Non-pigmented ciliary epithelial cell (primary cell): ENCODE measurements around the gene COL6A1.
"Not testable (repeated sequence)": the region's sequence is repeated elsewhere in the genome, so short reads cannot be mapped to it uniquely, and the experiment has no call there.

Experiments
- DNase-seq: peaks from one replicate; pipeline ENCODE4 v3.0.0-alpha.2; 2010; ENCODE audit warnings: low read depth

COL6A1 gene

DNA sequence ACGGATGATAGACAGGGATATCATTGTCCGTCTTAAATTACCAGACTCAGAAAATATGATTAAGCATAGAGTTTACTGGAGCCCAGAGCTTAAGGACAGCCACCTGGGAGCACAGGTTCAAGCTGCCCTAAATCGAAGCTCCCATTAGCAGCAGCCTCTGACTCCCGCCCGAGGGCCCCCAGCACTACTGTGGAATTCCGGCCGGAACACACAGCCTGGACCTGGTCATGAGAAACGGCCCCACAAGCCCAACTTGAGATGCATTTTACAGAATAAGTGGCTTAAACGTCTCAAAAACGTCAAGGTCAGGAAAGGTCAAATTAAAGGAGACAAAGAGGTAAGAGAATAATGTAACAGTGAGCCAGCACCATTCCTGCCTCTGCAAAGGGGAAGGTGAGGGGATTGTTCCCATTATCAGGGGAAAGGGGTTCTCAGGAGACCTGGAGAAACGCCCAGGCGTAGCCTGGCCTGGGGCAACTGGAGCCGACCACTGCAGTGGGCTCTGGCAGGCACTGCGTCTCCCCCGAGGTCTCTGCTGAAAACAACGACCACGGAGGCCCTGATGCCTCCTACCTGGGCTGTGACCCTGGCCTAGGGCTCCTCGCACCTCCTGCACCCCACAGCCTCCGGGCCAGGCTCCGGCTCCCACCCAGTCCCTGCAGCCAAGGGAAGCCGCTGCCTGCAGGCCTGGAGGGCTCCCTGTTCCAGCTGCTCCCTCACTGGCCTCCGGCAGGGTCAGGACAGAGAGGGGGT is 11.5 kb upstream of the COL6A1 start:
- DNase-seq: no peak

GRCh38 chr21:45970674-45971615 is 10.6 kb upstream of the COL6A1 start:
- DNase-seq: no peak

DNA sequence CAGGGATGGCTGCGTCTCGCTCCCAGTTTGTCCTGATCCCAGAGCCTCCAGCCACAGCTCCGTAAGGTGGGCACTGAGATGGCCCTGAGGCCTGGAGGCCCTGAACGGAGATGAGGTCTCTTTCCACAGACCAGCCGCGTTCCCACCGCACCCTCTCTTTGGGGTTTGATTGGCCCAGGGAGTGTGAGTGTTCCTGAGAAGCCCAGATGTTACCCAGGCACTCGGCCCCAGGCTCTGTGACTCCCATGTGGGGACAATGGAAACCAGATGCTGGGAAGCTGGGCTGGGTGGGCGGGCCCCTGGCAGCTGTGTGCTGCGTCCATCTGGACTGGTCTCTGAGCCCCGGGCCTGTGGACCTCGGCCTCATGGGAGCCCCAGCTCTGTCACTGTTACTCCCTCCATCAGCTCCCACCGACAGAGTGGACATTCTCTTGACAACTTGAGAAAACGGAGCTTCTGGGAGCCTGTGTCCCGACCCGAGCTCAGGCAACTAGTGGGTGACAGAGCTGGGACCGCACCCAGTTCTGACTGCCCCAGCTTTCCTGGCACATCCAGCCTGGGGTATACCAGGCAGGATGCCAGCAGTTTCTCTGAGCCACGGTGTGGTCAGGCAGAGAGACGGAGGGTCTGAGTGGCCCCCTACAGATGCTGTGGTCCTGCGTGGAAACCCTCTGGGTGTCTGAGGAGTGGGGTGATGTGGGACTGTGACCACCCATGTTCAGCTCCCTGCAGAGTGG is 9.8 kb upstream of the COL6A1 start:
- no peak for DNase-seq

- no peak for DNase-seq
These were observed 9.2 kb upstream of the COL6A1 start for GRCh38 chr21:45972353-45972715.

DNA sequence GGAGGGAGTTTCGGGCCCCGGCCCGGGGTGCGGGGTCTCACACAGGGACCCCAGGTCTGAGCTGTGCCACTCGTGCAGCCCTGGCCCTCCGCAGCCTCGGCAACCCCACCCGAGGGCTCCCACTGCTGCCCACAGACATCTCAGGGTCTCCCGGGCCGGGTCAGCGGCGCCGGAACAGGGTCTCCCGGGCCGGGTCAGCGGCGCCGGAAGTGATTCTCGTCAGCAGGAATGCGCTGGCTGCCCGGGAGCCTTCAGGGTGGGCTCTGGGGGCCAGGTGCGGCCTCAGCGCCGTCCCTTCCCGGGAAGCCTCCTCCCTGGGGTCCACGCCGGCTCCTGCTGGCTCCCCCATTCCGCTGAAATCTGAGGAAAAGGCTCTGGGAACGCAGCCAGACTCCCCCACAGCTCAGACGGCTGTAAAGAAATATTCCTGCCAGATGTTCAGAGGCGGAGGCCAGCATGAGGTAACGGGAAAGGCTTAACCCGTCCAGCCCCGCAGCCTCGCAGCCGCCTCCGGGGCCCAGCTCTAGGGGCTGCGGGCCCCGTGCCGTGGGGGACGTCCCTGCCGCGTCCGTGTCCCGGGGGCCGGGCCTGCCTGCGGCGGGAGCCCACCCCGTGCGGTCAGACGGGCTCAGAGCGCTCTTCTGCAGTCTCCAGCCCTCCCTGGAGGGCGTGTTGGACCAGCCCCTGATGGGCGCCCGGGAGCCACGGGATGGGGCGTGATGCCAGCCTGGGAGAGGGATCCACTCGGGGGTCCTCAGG is 8.7 kb upstream of the COL6A1 start:
- DNase-seq: peak; percentile 40

DNA sequence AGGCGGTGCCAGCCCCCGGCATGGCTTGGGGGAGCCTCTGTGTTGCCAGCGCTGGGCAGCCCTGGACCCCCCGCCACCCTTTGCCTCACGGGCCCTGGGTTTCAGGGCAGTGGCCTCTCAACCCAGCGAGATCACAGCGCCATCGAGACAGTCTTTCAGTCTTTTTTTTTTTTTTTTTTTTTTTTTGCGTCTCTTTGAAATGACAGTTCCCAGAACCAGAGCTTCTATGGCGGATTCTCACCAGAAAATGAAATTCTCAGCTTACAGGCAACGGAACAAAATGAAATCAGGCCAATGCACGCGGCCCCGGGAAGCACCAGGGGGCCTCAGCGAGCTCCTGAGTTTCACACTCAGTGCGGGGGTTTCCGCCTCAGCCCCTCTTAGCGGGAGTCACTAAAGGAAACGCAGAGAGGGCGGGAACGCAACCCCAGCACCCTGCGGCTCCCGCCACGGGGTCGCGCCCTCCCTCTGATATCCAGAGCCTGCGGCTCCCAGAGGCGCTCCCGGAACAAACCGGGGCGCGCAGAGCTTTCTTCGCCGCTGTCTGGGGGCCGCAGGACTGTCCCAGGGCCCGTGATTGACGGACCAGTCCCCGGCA is 8.0 kb upstream of the COL6A1 start:
- DNase-seq: peak; percentile 35

DNA sequence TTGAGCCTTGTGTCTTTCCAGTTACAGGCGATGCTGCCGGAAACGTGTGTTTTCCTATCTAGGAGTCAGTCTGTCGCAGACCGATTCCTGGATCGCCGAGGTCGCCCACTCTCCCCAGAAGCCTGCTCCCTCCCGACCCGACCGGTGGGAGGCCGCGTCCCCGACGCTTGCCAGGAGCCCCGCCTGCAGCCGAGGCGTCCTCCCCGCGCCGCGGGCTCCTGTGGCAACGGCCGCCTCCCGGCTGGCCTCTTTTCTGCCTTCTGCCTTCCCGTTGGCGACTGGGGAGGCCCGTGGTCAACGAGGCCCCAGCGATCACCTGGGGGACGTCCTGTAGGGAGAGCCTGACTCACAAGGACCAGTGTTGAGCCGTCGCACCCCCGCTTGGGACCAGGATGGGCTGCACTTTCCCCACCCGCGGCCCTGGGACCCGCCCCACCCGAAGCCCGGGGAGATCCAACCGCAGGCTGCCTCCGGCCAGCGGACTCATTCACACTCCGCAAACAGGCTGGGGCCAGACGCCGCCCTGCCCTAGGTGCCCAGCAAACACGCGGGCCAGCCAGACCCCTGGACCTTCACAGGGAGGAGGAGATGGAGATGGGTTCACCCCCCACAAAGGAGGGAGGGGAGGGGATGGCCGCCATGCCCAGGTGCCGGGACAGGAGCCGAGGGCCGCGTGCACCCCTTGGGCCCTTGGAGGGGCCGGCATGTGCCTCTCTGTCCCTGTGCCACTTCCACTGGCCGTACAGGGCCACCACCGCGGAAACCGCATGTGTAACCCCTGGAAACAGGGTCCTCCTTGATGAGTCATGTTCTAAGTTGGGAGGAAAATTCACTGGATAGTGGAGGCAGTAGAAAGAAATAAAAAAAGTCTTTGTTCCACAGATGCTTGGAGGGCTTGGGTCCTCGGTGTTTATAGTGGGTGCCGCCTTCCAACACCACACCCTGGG is 7.2 kb upstream of the COL6A1 start:
- no peak for DNase-seq

- DNase-seq: no peak
These were observed 6.4 kb upstream of the COL6A1 start for GRCh38 chr21:45975020-45975666.

GRCh38 chr21:45975667-45976409 is 5.7 kb upstream of the COL6A1 start:
- not testable (repeated sequence) for DNase-seq

DNA sequence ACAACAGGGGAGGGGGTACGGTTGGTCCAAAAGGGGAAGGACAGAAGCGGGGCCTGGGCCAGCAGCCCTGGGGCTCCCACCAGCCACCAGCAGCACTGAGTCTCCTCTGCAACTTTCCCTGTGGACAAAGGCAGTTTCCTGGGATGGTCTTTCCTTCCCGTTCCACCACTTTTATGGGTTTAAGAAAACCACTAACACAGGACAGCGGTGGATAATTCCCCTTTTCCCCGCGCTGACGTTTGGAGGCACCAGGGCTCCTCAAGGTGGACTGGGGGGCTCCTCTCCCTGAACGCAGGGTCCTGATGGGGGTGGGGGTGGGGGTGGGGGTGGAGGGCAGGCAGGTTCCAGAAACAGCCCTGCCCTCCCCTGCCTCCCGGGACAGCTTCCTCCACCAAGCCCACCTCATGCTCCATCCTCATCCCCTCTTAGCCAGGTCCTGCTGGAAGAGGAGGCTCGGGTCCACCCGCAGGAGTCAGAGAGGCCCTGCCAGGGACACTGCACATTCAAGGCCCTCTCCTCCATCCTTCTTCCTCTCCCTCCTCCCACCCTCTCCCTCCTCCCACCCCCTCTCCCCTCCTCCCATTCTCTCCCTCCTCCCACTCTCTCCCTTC is 4.8 kb upstream of the COL6A1 start:
- no peak for DNase-seq

DNA sequence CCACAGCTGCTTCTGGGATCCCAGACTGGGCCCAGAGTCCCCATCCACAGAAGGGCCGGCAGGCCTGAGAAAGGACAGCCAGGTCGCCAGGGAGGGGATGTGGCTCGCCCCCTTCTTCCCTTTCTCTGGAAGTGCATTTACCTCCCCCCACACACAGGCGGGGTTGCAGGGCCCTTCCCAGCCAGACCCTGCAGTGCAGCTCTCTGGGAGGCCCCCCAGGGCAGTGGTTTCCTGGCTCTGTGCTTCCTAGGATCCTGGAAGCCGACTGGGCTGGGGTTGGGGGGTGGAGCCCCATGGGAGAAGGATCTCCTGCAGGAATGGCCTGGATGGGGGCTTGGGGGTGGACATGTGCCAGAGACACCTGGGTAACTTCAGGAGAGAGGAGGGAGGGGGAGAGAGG is 4.2 kb upstream of the COL6A1 start:
- no peak for DNase-seq

- DNase-seq: no peak
These were observed 2.4 kb upstream of the COL6A1 start for GRCh38 chr21:45979141-45979631.

- no peak for DNase-seq
These were observed 1.9 kb upstream of the COL6A1 start for GRCh38 chr21:45979651-45980050.

- DNase-seq: no peak
These were observed 1.3 kb upstream of the COL6A1 start for GRCh38 chr21:45980271-45980670.

DNA sequence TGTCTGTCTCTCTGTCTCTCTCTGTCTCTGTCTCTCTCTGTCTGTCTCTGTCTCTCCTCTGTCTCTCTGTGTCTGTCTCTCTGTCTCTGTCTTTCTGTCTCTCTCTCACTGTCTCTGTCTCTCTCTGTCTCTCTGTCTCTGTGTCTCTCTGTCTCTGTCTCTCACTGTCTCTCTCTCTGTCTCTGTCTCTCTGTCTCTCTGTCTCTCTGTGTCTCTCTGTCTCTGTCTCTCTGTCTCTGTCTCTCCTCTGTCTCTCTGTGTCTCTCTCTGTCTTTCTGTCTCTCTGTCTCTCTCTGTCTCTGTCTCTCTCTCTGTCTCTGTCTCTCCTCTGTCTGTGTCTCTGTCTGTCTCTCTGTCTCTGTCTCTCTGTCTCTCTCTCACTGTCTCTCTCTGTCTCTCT is 873 bp upstream of the COL6A1 start:
- DNase-seq: no peak

DNA sequence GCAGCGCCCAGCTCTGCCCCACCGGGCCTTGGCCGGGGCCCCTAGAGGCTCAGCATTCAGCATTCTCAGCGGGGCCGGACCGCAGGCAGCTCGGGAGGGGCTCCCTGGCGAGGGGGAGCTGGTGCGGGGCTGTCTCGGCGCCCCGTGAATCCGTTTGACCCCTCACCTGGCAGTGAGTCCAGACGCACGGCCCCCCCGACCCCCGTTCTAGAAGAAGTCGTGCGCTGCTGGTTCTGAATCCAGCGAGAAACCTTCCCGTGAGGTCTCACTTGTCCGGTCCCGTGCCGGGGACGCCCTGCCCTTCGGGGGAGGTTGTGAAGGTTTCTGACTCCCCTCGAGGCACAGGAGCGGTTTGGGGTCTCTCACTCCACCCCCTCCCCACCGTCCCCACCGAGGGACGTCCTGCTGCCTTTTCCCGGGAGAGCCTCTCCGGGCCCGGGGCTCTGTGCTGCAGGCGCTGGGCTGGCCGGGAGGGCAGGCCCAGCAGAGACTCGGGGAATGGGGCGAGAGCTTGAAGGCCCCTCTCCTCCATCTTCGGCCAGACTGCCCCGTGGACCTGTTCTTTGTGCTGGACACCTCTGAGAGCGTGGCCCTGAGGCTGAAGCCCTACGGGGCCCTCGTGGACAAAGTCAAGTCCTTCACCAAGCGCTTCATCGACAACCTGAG is 655 bp downstream of the COL6A1 start:
- DNase-seq: no peak

DNA sequence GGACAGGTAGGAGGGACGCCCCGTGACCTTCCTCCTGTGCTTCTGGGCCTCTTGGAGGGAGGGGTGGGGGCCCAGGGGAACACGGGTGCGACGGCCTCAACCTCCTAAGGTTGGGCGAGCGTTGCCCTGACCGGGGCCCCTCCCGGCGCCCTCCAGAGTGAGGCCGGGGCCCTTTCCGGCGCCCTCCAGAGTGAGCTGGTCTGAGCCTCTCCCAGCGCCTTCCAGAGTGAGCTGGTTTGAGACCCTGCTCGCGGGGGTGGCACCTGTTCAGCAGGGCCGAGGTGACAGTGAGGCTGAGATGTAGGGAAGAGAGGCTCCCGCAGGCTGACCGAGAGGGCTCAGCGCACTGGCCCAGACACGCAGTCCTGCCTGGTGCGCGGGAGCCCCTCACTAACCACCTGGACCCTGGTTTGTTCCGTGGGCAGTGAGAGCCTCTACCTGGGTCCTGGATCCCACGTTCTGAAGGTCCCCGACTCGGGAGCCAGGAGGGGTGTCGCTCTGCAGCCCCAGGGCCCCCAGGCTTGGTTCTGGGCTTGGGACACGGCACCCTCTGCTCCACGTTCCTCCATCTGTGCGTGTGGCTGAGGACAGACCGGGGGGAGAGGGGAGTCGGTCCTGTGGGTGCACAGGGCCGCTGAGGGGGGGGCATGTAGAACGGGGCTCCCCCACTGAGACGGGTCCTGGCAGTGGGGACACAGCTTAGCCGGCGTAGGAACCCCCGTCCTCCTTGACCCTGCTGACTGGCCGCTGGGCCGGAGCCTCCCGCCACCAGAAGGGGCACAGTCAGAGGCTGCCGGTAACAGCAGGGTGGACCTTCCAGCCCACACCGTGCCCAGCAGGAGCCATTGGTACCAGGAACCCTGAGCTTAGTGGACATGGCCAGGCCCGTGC is 1.4 kb downstream of the COL6A1 start:
- no peak for DNase-seq
